GM21390 (cell line): ENCODE results near the gene MGMT.

Source experiments
- ATAC-seq: cut with Tn5 transposase; IDR thresholded peaks from one replicate; pipeline ENCODE4 v1.9.1; 2021; ENCODE audit not compliant: unreplicated experiment

The MGMT gene

DNA sequence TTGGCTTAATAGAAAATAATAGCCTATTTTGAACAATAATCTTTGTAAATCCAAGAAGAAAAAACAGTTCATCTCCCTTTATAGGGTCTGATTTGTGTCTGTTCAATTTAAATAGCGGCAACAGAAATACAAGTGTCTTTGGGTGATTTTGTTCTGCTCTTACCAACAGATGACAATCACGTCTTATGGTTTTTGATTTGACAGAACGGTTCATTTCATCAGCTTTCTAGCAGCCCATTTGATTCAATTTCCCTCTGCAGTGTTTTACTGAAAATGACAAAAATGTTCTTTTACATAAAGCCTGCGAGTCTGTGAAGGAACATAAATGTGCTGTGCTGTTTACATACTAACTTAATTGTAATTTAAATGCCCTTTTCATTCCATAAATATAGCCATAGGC, 180.5 kb downstream of the MGMT start:
- ATAC-seq = no peak

DNA sequence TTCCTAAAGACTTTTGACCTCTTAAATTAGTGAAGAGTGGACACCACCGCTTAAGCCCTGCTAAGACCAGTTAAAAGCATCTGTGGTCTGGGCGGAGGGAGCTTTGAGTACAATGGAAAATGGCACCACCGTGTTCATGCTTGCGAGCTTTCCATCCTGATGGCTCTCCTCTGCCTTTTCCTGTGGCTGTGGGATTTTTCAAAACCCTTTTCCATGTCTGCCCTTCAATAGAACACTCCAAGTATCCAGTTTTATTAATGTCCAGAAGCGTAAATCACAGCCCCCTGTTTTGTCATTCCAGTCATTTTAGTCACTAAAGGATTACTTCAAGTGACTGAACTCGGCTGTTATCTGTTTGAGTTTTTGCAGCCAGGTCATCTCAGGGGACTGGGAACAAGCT, 181.8 kb downstream of the MGMT start:
- ATAC-seq = no peak

DNA sequence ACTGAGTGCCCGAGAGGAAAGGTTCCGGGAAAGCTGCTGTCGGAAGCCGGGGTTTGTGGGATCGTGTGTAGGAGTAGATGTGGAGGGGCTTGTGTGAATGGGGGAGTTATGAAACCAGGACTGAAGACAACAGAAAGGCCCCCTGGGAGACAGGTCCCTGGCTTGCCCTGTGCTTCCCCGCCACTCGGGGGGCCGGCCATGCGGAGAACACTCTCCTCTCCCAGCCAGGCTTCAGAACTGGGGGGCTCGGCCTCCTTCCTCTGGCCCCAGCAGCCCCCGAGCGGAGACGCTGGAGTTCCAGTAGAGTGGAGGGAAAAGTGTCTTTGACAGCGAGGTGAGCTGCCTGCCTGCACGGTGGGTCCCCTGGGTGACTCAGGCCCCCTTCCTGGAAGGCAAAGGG, 185.0 kb downstream of the MGMT start:
- no peak for ATAC-seq

DNA sequence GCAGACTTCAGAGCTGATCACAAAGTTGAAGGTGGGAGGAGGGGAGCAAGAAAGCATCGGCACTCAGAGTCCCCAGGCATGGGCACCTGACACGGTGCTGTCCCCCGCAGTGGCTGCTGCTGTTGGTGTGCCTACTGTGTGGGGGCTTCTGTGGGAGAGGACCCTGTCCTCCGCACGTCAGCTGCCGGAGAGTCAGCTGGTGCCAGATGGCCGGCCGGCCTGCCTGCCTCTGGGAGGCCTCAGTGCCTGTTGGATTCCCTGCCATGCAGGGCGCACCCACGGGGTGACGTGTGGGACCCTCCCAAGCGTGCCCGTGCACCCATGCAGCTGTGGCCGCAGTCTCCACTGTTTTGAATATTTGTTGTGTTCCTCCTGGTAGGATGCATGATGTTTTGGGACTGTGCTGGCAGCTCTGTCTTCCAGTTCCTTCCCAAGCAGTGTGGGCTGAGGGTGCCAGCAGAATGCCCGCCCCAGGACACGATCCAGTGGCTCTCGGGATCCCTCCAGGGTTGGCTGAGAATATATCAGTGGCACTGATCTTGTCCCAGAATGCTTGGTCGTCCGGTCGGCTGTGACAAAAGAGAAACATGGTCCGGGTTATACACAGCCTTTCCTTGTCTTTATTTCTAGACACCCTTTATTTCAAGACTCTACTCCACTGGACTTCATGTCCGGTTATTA, 185.6 kb downstream of the MGMT start:
- no peak for ATAC-seq

DNA sequence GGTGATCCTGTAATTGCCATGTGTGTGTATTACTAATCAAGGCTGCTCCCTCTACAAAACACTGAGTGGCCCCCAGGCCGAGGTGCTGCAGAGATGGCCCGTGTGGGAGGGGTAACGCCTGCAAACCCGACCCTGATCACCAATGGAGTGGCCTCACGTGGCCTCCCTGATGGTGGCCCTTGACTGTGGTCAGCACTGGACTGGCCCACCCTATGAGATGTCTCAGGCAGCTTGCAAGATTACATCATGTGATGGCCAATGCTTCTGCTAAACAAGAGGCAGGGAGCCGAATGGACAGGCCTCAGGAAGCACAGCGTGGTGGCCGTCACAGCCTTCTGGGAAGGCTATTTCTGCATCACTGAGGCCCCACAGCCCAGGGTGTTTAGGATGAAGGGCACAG, 186.4 kb downstream of the MGMT start:
- no peak for ATAC-seq

DNA sequence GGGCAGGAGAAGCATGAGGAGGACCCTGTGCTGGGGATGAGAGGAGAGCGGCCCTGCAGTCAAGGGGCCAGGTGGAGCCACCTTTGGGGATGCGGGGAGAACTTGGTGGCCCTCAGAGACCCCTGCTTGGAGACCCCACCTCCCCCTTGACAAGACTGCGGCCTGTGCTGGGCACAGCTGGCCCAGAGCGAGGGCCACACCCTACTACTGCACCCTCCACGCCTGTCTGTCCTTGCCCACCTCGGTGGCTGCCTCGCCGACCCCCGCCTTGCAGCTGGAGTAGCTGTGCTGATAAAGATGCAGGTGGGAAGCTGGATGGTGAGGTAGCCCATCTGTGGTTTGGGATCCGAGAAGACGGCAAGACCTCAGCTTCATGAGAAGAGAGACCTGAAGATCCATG, 186.8 kb downstream of the MGMT start:
- ATAC-seq = no peak

DNA sequence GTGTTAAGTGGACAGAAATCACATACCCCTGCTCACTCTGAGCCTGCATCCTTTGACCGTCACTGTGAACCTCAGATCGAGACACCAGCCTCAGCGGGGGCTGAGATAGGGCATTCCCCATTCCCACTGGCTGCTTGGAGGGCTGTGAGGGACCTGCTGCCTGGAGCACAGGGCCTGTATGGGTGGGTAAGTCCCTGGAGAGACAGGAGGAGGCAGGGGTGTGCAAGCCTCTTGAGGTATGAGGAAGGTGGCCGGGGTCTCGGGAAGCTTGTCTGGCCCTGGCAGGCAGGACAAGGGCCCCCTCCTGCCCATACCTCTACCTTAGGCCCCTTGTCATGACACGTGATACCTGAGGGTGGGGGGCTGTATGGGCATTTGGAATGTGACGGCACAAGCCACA, 187.4 kb downstream of the MGMT start:
- ATAC-seq = no peak

DNA sequence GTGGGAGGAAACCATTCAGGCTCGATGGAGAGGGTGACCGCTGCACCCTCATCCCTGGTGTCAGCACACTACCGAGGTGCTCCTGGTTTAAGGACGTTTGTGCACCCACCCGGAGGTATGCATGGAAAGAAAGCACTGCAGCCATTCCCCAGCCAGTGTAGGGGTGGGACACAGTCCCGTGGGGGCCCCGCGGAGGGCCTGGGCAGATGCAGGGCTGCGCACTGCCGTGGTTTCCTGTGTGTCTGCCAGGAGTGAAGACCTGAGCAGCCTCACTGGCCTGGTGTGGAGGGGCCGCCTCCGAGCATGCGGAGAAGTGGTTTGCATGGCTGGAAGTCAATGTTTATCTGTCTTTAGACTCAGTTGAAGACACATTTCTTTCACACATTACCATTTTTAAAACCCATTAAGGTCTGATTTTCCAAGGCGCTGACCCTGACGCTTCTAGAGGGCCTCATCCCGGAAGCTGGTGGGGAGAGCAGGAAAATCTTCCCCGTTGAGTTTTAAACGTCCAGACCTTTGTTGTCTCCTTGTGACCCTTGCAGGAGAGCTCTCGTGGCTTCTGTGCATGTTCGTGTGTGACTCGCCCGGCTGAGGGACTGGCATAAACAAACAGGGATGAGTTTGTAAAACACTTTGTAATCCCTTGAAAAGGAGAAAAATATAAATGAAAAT, 188.1 kb downstream of the MGMT start:
- no peak for ATAC-seq

DNA sequence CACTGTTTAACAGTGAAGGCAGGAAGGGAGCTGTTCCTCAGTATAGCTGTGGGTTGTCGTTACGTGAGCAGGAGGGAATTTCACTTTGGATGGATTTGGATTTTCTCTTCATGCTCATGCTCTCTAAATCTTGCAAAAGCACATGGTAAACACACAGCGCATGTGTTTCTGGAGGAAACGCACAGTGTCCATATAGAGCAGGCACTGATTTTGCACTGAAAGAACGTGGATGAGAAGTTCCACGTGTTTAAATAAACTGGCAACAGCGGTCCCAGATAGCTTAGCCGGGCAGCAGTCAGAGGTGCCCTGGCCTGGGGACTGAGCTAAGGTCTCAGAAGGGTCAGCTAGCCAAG, 188.6 kb downstream of the MGMT start:
- ATAC-seq = no peak

DNA sequence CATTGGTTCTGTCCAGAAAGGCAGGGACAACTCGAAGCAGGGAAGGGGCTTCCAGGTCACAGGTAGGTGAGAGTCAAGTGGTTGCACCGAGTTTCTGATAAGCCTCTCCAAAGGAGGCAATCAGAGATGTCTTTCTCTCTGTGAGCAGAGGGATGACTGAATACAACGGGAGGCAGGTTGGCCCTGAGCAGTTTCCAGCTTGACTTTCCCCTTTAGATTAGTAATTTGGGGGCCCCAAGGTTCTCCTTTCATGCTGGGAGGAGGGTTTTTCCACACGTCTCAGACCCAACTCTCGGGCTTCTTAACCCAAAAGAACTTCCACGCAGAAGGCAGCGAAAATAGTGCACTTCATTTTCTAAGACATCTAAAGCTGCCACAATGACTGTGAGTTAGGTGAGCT, 189.6 kb downstream of the MGMT start:
- ATAC-seq = no peak

DNA sequence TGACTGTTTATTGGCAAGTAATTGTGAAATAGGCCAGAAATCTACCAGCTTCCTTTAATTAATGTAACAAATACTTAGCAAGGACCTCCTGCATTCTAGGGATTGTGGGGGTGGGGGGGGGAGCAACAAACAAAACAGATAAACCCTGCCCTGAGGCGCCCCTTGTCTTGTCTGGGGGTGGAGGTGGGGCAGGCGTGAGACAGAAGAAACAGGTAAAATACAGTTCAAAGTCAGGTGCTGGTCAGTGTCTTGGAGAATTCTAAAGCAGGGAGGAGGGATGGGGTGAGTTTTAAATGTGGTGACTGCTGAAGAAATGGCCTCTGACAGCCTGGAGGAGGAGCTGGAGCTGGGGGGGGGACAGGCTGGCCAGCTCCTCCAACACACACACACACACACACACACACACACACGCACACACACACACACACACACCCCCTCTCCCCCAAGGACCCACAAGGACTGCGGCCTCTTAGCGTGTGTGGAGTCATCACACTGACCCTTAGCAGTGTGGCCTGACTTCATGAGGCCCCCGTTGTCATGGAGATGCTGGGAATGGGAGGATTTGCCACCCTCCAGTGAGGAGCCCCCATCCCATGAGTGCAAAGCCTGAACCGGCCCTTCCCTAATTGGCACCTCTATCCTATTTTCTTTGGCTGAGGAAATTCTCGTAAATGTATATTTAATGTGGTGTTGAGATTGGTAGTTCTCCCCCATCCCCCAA, 190.4 kb downstream of the MGMT start:
- ATAC-seq = no peak

DNA sequence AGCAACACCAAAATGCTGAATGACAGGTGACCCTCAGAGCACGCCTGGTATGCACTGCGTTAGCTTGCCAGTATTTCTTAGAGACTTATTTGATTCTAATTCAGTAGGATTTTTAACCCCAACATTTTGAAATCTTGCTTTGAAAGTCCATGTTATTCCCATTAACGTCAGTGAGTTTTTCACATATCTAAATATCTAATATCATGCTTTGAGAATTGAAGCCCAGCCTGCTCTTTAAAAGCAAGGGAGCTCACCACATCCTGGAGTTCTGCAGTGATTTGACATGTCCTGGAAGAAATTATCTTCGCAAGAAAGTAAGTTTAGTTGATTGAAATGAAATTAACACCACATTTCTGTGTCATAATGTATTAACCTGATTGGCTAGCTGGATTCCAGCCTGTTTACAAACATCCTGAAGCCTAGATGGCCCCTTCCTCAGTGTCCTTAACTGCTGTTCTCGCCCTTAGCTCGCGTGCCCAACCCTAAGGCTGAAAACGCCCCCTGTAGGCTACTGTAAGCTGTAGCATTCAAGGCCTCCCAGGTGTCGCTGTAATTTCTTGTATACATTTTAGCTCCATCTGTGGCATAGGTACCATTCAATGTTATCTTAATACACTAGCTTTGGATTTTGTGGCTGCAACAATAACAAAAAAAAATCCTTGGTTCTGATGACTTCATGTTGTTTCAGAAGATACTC, 191.5 kb downstream of the MGMT start:
- ATAC-seq = no peak

DNA sequence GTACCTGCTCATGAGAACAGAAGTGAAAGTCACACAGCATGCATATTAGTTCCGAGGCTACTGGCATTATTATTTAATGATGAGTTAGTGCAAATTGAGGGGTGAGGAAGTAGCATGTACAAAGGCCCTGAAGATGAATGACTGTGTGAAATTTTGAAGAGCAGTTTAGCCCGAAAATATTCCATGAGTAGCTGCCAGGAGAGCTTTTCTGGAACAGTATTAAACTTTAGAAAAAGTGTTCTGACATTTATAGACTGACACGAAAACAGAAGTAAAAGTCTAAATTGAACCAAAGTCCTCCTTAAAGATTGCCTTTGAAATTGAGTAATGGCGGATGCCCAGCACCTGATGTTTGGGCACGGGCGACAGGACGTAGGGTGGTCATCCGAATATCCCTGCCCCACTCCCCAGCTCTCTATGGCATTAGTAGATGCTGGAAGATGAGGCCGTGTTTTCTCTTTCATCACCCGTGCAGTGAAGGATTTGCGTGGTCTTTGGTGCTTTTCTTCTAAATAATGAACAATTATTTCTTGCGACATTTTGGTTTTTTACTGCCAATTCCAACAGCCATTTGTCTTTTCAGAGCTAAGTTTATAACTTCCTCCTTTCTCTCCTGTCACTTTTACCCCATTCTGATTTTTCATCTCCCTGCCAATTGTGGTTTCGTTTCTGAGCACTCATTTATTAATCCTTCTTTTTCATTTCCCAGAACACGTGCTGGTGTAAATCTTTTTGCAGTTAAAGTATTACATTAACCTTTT, 192.6 kb downstream of the MGMT start:
- no peak for ATAC-seq

DNA sequence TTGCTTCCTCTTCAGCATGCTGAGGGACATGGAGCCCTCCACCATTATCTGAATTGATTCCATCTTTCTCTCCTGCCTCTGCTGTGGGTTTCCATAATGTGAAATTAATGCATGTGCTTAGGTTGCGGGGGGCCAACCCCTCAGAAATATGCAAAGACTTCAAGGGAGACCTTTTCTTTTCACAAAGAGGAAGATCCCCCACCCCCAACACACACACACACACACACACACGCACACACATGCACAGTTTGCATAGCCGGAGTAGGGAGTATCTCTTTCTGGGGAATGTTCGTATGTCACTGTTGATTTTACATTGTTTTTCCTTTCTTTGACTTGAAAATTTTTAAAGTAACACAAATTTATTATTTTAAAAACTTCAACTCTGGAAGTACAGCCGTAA, 193.5 kb downstream of the MGMT start:
- ATAC-seq = no peak

DNA sequence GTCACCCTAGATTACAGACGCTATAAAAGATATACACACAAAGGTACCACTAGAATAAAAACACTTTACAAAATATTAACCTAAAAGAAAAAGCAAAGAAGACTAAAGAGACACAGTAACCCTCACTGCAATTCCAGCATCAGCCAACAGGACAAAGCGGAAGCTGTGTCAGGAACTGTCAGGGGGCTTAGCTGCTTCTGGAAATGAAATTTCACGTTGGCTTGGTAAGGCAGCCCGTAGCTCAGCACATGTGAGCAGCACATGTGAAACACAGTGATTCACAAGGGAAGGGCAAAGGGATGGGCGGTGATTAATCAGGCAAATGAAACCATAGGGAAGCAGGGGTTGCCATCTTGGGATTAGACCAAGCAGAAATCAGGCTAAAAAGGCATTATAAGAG, 195.4 kb downstream of the MGMT start:
- no peak for ATAC-seq

DNA sequence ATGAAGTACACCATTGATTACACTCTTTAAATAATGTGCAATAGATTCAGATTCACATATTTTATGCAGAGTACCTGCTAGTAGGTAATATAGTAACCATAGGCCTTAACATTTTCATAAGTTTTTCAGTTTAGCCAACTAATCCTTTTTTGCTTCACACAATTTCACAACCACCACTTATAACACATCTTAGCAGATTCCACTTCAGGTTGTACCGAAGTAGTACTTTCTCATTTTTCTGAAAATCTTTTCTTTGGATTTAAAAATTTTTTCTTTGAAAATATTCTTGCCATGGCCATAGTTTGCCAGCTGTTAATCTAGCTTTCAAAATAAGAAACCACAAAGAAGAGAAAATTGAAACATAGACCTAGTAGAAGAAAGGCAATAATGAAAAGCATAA, 203.1 kb downstream of the MGMT start:
- no peak for ATAC-seq

DNA sequence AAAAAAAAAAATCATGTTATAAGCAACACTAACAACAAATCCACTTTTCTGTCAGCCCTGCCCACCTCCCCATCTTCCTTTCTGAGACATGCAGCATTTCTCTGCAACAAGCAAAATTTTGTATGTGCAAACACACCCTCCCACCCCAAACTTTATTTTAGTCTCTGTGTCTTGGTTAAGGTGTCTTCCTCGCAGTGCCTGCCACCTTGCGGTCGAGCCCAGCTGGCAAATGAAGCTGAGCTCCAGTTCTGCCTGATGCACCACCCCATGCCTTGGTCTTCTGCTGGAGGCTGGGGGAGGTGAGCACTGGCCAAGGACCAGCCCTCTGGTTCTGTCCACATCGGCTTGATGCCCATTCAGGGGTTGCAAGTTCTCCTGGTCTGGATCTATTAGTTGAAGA, 206.3 kb downstream of the MGMT start:
- ATAC-seq = no peak

DNA sequence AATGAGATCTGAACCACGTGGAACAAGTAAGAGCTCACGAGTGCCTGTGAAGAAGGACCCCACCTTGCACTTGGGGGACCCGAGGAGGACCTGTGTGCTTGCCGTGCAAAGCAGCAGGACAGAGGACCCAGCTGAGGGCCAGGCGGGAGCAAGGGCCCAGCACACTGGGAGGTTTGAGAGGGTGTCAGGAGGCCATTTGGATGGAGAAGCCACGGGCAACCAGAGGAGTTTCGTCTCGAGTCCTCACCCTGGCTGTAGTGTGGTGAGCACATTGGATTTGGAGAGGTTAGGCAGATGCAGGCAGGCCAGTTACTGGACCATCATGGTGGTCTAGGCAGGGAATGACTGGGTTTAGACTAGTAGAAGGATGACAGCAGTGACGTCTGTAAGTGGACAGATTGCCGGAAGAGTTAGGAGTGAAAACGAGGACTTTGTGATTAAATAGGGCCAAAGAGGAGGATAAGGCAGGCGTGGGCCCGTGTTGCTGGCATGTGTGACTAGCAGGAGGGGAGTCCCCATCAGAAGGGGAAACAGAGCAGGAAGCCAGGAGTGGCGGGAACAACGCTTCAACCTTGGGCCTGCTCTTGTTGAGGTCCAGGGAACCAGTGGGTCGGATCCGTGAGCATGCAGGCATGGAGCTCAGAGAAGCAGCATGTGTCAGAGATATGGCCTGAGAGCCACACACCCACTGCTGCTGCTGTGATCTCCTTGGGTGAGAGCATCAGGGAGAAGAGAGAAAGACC, 208.2 kb downstream of the MGMT start:
- no peak for ATAC-seq

DNA sequence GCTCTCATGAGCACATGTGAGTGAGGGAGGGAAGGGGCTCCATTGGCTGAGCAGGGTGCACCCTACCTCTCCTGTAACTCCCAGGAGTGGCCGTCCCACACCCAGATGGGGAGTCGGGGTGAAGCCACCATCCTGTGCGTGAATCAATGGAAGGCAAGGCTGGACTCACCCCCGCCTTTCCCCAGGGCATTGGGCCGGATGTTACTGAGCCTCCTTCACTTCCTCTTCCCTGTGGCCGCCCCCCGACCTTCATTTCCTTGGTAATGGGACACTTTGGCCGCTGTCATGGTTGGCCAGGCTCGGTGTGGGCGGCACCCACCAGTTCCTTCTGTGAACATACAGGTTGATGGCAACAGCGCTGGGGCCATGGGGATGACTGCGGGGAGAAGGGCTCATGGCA, 209.0 kb downstream of the MGMT start:
- ATAC-seq = no peak

DNA sequence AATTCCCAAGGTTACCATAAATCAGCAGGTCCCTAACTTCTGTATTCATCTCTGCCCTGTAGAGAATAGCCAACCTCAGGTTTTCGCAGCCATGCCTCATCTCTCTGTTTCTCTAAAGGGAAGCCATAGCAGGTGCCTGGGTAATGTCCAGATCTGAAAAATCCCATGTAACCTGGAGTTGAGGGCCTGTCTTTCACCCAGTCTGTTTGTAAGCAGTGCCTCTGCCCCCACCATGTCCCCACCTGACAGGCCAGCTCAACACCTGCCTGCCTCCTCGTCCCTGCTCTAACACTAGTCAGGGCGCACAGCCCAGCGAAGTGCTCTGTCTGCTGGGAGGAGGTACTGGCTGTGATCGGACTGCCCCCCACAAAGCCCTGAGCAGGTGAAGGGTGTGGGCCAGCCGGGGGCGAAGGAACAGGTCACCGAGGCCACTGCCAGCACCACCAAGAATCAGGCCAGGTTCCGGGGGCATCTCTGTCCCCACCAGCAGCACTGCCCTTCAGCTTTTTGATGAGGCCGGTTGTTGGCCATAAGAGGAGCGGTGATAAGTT, 210.4 kb downstream of the MGMT start:
- no peak for ATAC-seq
